ENCODE data around the gene RUNX2.

DNA sequence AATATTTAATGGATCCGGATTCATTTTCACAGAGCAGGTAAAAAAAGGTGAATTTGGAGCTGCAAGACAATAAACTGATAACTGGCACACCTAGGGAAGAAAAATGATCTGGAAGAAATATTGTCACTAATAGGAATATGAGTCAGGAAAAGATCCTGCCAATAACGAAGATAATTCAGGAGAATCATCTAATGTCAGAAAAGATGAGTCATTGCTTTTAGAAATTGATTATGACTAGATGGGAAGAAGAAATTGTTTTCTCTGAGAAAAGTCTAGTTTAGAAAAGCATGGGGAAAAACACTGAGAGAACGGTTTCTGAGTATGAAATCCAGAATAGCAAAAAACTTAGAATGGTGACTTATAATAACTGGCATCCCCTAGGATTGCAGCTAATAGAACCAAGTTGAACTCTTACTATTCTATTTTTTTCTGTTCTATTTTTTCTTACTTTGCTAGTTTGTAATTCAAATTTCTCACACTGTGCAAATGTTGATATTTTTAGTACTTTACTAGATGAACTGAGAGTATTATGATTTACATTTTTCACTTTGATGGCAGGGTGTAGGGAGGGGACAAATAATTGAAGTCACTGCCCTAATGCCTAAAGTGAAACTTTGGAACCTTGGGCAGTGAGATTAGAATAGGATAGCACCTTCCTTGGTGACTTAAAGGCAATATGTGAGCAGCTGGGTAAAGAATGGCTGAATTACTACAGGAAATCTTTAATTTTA is 87.8 kb downstream of the RUNX2 start:
- TF ChIP-seq, protein P1, sequence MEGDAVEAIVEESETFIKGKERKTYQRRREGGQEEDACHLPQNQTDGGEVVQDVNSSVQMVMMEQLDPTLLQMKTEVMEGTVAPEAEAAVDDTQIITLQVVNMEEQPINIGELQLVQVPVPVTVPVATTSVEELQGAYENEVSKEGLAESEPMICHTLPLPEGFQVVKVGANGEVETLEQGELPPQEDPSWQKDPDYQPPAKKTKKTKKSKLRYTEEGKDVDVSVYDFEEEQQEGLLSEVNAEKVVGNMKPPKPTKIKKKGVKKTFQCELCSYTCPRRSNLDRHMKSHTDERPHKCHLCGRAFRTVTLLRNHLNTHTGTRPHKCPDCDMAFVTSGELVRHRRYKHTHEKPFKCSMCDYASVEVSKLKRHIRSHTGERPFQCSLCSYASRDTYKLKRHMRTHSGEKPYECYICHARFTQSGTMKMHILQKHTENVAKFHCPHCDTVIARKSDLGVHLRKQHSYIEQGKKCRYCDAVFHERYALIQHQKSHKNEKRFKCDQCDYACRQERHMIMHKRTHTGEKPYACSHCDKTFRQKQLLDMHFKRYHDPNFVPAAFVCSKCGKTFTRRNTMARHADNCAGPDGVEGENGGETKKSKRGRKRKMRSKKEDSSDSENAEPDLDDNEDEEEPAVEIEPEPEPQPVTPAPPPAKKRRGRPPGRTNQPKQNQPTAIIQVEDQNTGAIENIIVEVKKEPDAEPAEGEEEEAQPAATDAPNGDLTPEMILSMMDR (IDR thresholded peaks at IDR 0.05) = no peak
- TF ChIP-seq POLR2A (IDR thresholded peaks at IDR 0.05) = no peak

Measured in esophagus squamous epithelium (tissue), 4 donors.